ENCODE data around the gene TNC.

Gene TNC

GRCh38 chr9:115058175-115058574, 59.8 kb downstream of the TNC start:
- H3K4me3 ChIP-seq (ENCODE audit: low read depth, low read length), result no peak overlapping the region

DNA sequence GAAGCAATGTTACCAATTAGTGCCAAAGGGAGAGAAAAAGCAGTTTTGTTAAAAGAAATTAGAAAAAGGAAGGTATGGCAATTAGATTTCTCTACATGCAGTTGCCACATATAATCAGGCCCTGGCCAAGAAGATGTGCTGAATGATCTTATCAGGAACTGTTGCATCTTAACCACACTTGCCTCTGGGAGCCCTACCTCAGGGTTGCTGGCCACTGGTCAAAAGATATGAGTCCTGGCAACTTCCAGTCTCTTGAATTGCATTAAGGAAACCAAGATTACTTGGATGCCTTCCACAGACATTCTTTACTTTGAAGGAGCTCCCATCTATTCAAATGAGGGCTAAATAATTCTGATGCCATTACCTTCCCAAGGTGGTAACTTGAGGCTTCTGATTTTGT, 60.4 kb downstream of the TNC start:
- H3K4me3 ChIP-seq (ENCODE audit: low read depth, low read length), result no peak overlapping the region

DNA sequence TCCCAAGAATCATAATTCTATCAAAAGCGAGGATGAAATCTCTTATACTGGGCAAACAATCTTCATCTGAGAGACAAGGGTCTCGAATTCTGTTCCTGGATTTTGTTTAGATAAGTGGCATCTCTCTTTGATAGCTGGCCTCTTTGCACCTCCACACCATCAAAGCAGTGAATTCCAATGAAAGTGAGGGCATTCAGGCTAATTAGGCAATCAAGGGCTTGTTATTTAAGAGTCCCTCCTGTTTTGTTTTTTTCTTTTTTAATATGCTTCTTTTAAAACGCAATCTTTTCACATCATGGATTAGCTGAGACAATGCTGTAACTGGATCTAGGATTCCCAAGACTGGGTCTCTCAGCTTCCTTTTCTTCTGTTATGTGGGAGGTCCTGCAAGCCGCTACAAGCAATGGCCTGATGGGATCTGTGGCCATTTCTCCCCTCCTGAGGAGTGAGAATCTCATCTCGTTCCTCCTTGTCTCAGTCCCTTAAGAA, 67.9 kb downstream of the TNC start:
- H3K4me3 ChIP-seq (ENCODE audit: low read depth, low read length), result no peak overlapping the region

- no peak overlapping the region for H3K4me3 ChIP-seq (ENCODE audit: low read depth, low read length)
Observed at GRCh38 chr9:115046824-115047223, 71.1 kb downstream of the TNC start.

GRCh38 chr9:115046199-115046598, 71.8 kb downstream of the TNC start:
- H3K4me3 ChIP-seq (ENCODE audit: low read depth, low read length), result no peak overlapping the region

- H3K4me3 ChIP-seq (ENCODE audit: low read depth, low read length), result no peak overlapping the region
Observed at GRCh38 chr9:115043632-115044031, 74.3 kb downstream of the TNC start.

DNA sequence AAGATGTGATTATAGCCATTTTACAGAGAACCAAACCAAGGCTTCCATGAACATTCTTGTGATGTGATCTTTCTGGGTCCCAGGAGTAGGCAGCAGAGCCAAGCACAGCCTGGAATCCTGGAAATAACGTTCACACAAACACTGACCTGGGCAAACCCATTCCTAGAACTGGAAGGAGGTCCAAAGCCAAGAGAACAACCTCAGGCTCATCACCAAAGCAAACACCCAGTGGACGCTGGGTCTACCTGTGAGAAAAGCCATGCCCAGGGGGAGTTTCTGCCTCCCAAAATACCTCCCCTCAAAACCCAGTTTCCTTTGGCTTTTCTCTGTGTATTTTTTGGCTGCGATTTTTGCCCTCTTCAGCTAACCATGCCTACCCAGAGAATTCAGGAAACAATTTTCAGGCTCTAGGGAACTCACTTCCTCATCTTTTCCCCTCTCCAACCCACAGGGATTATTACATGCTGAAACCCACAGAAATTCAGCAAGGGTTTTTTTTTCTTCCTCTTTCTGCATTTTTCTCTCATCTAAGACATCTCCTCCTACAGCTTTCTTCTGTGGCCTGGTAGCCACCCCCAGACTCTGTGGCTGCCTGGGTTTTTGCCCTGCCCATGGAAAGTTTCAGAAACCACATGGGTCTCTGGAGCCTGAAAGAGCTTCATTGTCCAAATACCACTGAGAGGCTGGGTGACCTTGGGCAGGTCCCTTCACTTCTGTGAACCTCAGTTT, 75.0 kb downstream of the TNC start:
- H3K4me3 ChIP-seq (ENCODE audit: low read depth, low read length), result no peak overlapping the region

DNA sequence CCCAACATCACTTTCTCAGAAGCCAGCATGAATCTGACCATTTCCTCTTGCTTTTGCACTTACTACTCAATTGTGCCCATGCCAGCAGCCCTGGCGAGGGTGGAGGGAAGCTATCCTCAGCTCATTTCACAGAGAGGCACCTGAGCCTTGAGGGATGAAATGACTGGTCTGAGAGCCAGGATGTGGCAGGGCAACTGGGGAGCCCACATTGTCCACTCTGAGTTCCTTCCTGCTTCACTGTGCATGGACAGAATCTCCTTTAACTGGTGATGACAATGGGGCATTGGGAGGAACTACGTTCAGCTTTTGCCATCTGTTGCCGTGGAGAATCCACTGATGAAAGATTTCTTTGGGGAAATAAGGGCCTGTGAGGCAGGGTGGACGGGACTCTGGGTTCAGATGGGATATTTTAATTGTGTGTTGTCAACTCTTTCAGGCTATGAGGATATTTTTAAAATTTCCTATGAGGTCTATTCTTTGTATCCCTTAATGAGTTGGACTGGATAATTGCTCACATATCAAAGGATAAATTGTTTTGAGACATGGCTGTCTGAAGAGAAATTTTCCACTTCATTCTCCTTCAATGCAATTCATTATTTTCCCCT, 78.3 kb downstream of the TNC start:
- no peak overlapping the region for H3K4me3 ChIP-seq (ENCODE audit: low read depth, low read length)

GRCh38 chr9:115038178-115038577, 79.8 kb downstream of the TNC start:
- no peak overlapping the region for H3K4me3 ChIP-seq (ENCODE audit: low read depth, low read length)

DNA sequence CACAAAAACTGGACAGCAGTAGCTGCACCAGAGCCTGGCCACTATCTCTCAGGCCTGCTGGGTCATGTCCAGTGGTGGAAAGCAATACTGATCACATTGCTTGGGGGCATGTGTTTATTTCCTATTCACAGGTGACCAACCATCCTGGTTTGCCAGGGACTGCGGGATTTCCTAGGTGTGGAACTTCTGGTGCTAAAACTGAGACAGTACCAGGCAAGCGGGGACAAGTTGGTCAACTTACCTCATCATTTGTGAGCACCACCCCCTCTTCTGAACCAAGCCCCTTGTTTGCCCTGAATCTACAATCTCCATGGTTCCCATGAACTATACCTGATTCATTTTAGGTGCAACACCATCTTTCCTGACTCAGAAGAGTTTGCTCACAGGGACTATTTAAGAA, 81.3 kb downstream of the TNC start:
- no peak overlapping the region for H3K4me3 ChIP-seq (ENCODE audit: low read depth, low read length)

DNA sequence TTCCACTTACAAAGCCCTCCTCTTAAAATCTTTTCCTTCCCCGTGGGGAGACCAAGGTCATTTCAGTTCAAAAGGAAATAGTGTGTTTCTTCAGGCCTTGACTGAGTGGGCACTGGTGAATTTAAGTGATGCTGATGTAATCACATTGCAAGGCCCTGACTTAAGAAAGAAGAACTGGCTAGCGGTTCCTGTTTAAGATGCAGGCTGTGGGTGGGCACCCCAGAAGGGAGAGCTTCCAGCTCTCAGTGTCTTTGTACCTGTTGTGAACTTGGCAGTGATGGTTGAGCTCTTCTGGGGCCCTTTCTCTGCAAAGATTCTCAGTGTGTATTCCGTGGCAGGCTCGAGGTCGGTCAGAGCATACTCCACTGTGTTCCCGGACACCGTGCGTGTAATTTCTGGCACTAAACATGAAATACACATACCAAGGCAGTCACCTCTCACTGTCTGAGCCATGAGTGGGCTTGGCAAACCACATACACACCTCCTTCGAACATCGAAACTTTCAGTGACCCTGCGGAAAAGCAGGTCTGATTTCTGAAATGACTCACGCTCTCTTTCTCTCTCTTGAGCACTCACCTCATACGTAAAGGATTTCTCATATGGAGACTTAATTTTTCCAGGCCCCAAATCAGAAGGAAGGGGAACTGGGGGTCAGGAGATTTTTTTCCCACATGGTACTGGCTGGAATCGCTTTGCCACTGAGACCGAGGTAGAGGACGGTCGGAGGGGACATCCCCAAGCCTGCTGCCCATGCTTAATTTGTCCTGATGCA, 81.9 kb downstream of the TNC start:
- H3K4me3 ChIP-seq (ENCODE audit: low read depth, low read length), result no peak overlapping the region

DNA sequence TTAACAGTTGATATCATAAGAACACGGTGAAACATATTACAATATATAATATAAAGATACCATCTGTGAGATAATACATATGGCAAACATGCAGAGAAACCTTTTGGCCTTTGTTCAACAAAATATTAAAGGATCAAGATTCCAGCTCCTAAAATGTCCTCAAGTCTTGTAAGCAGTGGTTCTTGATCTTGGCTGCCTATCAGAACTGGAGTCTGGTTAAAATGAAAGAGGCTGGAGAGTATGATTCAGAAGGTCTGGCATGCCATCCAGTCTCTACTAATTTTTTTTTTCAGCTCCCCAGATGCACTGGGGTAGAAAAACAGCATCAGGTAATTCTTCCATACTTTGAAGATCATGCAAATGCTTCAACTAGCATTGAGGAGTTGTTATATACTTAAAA, 83.2 kb downstream of the TNC start:
- H3K4me3 ChIP-seq (ENCODE audit: low read depth, low read length), result no peak overlapping the region

DNA sequence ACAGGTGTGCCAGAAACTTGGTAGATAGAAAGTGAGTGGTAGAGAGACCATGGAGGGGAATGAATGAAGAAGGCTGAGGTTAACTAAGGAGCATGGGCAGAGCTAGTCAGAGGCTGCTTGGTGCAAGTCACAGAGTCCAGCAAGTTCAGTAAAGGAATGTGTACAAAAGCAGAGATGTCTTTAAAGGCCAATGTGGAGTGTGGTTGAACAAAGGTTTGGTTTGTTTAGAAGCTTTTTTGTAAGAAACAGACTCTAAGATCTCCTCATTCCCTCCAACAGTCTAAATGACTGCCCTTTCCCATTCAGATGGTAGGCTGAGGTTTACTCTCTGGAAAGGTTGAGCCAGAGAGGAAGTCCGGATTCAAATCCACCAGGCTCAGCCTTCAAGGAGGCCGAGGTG, 84.2 kb downstream of the TNC start:
- no peak overlapping the region for H3K4me3 ChIP-seq (ENCODE audit: low read depth, low read length)

DNA sequence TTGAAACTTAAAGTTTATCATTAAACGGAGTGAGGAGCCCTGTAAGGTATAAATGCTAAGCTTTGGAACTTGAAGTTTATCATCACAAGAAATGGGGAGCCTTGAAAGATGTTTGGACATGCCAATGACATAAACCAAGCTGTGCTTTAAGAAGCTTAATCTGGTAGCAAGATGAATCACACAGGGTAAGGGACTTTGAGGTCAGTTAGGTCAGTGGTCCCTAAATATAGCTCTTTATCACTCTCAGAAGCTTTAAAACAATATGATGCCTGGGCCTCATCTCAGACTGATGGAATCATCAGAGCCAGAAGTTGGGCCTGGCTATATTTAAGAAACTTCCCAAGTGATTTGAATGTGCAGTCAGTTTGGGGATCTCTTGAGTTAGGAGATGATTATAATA, 85.7 kb downstream of the TNC start:
- no peak overlapping the region for H3K4me3 ChIP-seq (ENCODE audit: low read depth, low read length)

- H3K4me3 ChIP-seq (ENCODE audit: low read depth, low read length), result no peak overlapping the region
Observed at GRCh38 chr9:115030006-115030405, 88.0 kb downstream of the TNC start.

GRCh38 chr9:115025721-115026120, 92.2 kb downstream of the TNC start:
- no peak overlapping the region for H3K4me3 ChIP-seq (ENCODE audit: low read depth, low read length)

- H3K4me3 ChIP-seq (ENCODE audit: low read depth, low read length), result no peak overlapping the region
Observed at GRCh38 chr9:115024925-115025535, 92.9 kb downstream of the TNC start.

DNA sequence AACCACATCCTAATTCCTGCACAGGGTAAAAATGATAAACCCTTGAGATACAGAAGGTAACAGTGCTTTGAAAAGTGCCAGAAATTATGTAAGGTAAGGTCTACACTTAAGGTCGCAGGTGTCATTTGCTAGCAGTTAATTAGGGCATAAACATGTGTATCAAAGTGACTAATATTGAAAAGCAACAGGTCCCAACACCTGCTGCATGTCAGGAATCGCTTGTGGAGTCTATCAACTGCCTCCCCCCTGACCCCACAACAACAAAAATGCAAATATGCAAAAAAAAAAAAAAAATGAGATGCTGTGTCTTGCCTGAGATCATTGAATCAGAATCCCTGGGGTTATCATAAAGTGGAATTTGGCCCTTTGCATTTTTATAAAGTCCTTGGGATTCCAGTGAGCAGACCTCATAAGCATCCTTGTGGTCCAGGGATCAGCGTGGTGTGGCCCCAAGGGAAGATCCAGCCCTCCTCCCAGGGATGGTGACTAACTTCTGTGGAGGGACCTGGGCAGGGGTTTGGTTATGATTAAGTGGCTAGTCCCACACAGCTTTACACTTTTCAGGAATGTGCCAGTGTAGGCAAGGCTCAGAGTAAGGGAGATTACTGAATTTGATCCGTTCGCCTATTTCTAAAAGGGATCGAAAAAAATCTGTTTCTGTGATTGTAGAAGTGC, 95.1 kb downstream of the TNC start:
- H3K4me3 ChIP-seq (ENCODE audit: low read depth, low read length), result no peak overlapping the region

DNA sequence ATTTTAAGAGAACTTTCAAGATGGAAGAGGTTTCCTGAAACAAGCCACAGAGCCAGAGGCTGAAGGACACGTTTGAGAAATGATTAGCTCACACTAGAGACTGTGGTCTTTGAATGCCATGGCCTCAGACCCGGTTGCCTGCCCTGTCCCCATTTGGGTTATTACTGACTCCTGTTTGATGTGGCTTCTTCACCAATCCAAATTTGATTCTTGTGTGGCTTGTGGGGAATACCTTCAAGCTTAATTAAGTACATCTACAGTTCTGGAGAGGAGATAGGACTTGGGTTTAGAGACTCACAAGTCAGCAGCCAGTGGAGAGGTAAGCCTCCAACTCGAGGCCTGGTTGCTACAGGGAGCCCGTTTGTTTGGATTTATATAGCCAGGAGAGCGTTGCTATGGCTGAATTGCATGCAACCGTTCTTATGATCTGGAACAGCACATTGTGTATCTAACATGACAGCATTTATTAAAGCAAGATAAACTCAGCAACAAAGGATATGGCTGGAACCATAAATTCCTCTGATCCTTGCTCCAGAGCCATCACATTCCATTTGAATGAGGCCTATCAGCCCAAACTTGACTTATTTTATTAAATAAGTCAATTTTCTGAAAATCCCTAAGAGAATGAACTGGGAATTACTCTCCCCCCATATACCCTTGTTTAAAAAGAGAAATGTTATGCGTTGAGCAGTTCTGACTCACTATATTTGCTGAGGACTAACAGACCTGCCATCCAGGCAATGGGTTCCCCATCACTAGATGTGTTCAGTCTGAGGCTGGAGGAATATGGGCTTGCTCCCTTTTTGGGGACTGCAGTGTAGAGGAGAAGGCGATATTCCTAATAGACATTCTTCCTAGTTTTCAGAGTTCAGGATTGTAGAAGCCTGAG, 99.2 kb downstream of the TNC start:
- no peak overlapping the region for H3K4me3 ChIP-seq (ENCODE audit: low read depth, low read length)

- no peak overlapping the region for H3K4me3 ChIP-seq (ENCODE audit: low read depth, low read length)
Observed at GRCh38 chr9:115016344-115016743, 101.6 kb downstream of the TNC start.
